Mesothelial cell of epicardium (in vitro differentiated cells): ENCODE measurements around the gene TMEM151B. TPM values are rescaled to one million over a fixed set of nuclear protein-coding genes. Genes with fewer than 3 reads are reported as not detected.

Experiments
- DNase-seq, 2 experiments: peaks; one replicate each; pipeline ENCODE4 v3.0.0; 2021; ENCODE audit warnings: low spot score in 2 of 2; ENCODE audit not compliant: unreplicated experiment in 2 of 2
- H3K27ac Mint-ChIP-seq: 2 replicates; pipeline ENCODE4 v1.8.0; 2021; ENCODE audit warnings: mixed read lengths
- H3K27me3 Mint-ChIP-seq: 2 replicates; pipeline ENCODE4 v1.8.0; 2021; ENCODE audit warnings: low read depth, mixed read lengths
- H3K36me3 Mint-ChIP-seq: 2 replicates; pipeline ENCODE4 v1.8.0; 2021; ENCODE audit warnings: mixed read lengths
- H3K4me1 Mint-ChIP-seq: 2 replicates; pipeline ENCODE4 v1.8.0; 2021; ENCODE audit warnings: mixed read lengths
- H3K4me3 Mint-ChIP-seq: 2 replicates; pipeline ENCODE4 v1.8.0; 2021; ENCODE audit warnings: mild to moderate bottlenecking, moderate library complexity, mixed read lengths
- H3K9me3 Mint-ChIP-seq: 2 replicates; pipeline ENCODE4 v1.8.0; 2021; ENCODE audit warnings: mixed read lengths
- CTCF ChIP-seq: fragments of 200-600 bp; sonication (generic); IDR thresholded peaks from one replicate; pipeline ENCODE4 v1.5.0; 2021; ENCODE audit warnings: antibody characterized with exemption; ENCODE audit not compliant: unreplicated experiment
- total RNA-seq: library from RNA; stranded (reverse); gene quantifications from 3 replicates; pipeline ENCODE4 v1.2.1, GENCODE V29; 2021

TMEM151B gene
- total RNA-seq, 1 donor from 2014 or later, result 0.56 TPM

GRCh38 chr6:44263354-44264100 lies 6.7 kb upstream of the TMEM151B start:
- no peaks in the 10 kb centered on the region for H3K9me3 Mint-ChIP-seq
- H3K4me3 Mint-ChIP-seq, result peak overlapping the region; percentile 82
- no peak for DNase-seq
- H3K36me3 Mint-ChIP-seq, result no peaks in the 10 kb centered on the region
- H3K27me3 Mint-ChIP-seq, result peaks cover 15% of the 10 kb centered on the region
- peak overlapping the region; percentile 39 for H3K27ac Mint-ChIP-seq
- TF ChIP-seq CTCF, result no peak
- peaks cover 28% of the 10 kb centered on the region for H3K4me1 Mint-ChIP-seq

DNA sequence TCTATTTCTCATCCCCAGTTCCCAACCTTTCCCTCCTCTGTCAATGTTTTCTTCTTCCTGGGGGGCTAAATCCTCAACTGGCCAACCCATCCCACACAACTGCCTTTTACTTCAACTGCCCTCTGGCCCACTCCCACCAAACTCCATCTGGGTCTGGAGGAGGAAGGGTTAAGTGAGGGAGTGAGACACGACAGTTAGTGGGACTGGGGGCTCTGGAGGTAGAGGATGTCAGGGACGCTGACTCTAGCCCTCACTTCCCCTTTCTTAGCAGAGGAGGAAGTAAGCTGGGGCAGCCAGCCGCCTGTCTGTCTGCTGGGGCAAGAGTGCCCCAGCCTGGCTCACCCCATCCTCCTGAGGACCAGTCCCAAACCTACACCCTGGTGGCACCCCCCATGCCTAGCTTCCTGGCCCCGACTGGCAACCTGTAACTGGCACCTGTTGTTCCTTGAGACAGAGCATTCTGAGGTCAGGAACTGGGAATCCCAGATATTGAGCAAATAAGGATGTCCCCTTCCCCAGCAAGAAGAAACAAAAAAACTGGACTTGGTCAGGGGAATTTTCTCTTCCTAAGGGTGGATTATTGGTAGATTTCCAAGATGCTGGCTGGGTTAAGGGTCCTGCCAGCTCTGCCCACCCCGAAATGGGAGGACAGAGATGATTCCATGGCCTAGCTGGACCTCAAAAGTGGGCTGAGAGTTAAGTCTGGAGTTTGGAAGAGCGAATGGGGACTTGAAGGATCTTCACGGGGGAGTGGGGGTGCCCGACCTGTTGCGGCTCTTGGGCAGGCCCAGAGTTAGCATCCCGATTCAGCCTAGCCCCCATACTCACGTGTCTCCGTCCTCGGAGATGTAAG lies 5.9 kb upstream of the TMEM151B start:
- H3K36me3 Mint-ChIP-seq, result no peaks in the 10 kb centered on the region
- no peak for DNase-seq
- peak overlapping the region; percentile 82 for H3K4me3 Mint-ChIP-seq
- no peak for TF ChIP-seq CTCF
- peaks cover 24% of the 10 kb centered on the region for H3K27me3 Mint-ChIP-seq
- no peaks in the 10 kb centered on the region for H3K9me3 Mint-ChIP-seq
- H3K4me1 Mint-ChIP-seq, result peaks cover 28% of the 10 kb centered on the region
- peak overlapping the region; percentile 84 for H3K27ac Mint-ChIP-seq

- H3K27ac Mint-ChIP-seq, result peak within 1 kb of the TSS; percentile 84
- peak within 1 kb of the TSS; percentile 82 for H3K4me3 Mint-ChIP-seq
- H3K4me1 Mint-ChIP-seq, result peaks cover 31% of the 10 kb centered on the region
- peaks cover 31% of the 10 kb centered on the region for H3K27me3 Mint-ChIP-seq
- DNase-seq, result peak; percentile 93 to 96
- H3K36me3 Mint-ChIP-seq, result no peaks in the 10 kb centered on the region
- H3K9me3 Mint-ChIP-seq, result no peaks in the 10 kb centered on the region
- TF ChIP-seq CTCF, result no peak
Measured at GRCh38 chr6:44265007-44265721, 5.1 kb upstream of the TMEM151B start, which contains the start of gene NFKBIE. TSS of gene NFKBIE (minus strand) at chr6:44265551. CDS start at chr6:44265346, 205 bp downstream.

- H3K4me3 Mint-ChIP-seq, result peak overlapping the region; percentile 82
- H3K27ac Mint-ChIP-seq, result peak overlapping the region; percentile 77
- DNase-seq, result no peak
- H3K4me1 Mint-ChIP-seq, result peaks cover 31% of the 10 kb centered on the region
- TF ChIP-seq CTCF, result no peak
- H3K36me3 Mint-ChIP-seq, result no peaks in the 10 kb centered on the region
- H3K27me3 Mint-ChIP-seq, result peaks cover 32% of the 10 kb centered on the region
- no peaks in the 10 kb centered on the region for H3K9me3 Mint-ChIP-seq
Measured at GRCh38 chr6:44265722-44266233, 4.5 kb upstream of the TMEM151B start.

DNA sequence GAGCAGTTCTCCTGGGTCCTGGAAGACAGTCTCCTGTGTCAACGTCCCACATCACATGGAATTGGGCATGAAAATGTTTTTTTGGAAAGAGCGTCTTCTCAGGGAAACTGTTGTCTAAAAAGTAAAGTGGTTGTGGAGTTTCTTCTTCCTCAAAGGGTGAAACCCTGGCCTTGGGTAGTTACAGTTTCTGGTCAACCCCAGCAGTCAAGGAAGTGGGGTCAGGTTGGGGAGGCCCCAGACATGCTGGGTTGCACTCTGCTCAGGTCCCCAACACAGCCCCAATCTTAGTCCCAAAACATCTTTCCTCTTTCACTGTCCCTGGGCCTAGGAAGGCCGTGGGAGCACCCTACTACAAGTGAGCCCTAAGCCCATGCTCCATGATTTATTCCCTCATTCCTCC lies 3.9 kb upstream of the TMEM151B start:
- H3K36me3 Mint-ChIP-seq, result no peaks in the 10 kb centered on the region
- peak overlapping the region; percentile 57 for H3K4me3 Mint-ChIP-seq
- no peaks in the 10 kb centered on the region for H3K9me3 Mint-ChIP-seq
- no peak for TF ChIP-seq CTCF
- DNase-seq, result no peak
- peaks cover 36% of the 10 kb centered on the region for H3K27me3 Mint-ChIP-seq
- H3K27ac Mint-ChIP-seq, result peak overlapping the region; percentile 77
- H3K4me1 Mint-ChIP-seq, result peaks cover 31% of the 10 kb centered on the region
